Transverse colon (tissue), 4 donors: ENCODE measurements around the gene TRPV2.

Experiments used
- POLR2A ChIP-seq: fragments of 450-650 bp; IDR thresholded peaks from one replicate; pipeline ENCODE4 v1.6.1; 2016; ENCODE audit warnings: antibody characterized with exemption, mild to moderate bottlenecking, moderate library complexity
- POLR2AphosphoS5 ChIP-seq, 3 donors: sonication (generic); formaldehyde crosslinking; IDR thresholded peaks; one replicate each; pipeline ENCODE4 v1.6.1; 2016; ENCODE audit warnings: antibody characterized with exemption in 3 of 3
- TF ChIP-seq, protein P1 (sequence below), 5 experiments: fragments of 200-600 bp in 3 of 5; fragments of 450-650 bp in 2 of 5; sonication (generic) in 3 of 5; IDR thresholded peaks; 1 replicate in 2 of 5; 2 replicates in 3 of 5; pipeline ENCODE4 v1.5.1; 2016 to 2017; ENCODE audit warnings: antibody characterized with exemption in 5 of 5, inconsistent platforms in 3 of 5, mild to moderate bottlenecking in 2 of 5, moderate library complexity in 1 of 5

DNA sequence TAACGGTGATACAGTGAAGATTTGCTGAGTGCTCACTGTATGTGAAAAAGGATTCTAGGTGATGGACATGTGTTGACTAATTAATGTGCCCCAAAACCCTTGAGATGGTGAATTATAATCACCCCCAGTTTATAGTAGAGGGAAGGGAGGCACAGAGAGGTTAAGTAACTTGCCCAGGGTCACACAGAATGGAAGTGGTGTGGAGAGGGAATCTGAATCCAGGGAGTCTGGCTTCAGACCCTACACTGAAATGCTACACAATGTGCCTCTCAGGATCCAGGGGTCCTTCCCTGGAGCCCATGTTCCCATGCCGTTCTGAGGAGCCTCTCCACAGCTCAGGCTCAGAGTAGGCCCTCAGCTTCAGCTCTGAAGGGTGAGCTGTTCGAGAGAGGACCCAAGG, 11.6 kb downstream of the TRPV2 start:
- TF ChIP-seq, protein P1, sequence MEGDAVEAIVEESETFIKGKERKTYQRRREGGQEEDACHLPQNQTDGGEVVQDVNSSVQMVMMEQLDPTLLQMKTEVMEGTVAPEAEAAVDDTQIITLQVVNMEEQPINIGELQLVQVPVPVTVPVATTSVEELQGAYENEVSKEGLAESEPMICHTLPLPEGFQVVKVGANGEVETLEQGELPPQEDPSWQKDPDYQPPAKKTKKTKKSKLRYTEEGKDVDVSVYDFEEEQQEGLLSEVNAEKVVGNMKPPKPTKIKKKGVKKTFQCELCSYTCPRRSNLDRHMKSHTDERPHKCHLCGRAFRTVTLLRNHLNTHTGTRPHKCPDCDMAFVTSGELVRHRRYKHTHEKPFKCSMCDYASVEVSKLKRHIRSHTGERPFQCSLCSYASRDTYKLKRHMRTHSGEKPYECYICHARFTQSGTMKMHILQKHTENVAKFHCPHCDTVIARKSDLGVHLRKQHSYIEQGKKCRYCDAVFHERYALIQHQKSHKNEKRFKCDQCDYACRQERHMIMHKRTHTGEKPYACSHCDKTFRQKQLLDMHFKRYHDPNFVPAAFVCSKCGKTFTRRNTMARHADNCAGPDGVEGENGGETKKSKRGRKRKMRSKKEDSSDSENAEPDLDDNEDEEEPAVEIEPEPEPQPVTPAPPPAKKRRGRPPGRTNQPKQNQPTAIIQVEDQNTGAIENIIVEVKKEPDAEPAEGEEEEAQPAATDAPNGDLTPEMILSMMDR (IDR thresholded peaks at IDR 0.05), result no peak
- TF ChIP-seq POLR2A, result no peak
- TF ChIP-seq POLR2AphosphoS5 (IDR thresholded peaks at IDR 0.05), result no peak
